ENCODE data around the gene ERC2. TPM values are rescaled to one million over a fixed set of nuclear protein-coding genes. Genes with fewer than 3 reads are reported as not detected.

ERC2 gene
- total RNA-seq, 2 donors from 2014 or later, result 0.21 TPM; not detected in 1

GRCh38 chr3:55959471-55960080, 508.7 kb downstream of the ERC2 start:
- Mint-ChIP-seq H3K4me1 (peaks cover 2% of the 10 kb centered on the region), H3K27ac (no peak overlapping the region), H3K27me3 (no peaks in the 10 kb centered on the region), H3K4me3 (no peak overlapping the region), H3K36me3 (ENCODE audit: low read depth) (no peaks in the 10 kb centered on the region)
- DNase-seq (no peak), ATAC-seq (no peak)
- H3K9me3 ChIP-seq (ENCODE audit: control insufficient read depth, low read length, poor library complexity, severe bottlenecking), result no peaks in the 10 kb centered on the region

DNA sequence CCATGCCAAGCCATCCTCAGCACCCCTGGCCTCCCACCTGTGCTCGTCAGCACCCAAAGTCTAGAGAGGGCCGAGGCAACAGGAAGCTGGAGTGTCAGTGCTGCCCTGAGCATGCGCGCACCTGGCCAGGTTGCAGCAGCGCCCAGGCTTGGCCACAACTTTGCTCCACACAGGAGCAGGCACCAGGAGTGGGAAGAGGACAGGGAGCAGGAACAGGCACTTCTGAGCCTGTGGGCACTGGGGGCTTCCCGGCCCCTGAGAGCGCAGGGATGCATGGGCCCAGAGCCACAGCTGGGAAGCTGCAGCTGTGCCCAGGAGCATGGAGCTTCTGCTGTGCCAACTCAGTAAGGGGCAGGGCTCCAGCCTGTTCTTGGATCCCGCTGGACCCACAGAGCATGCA, 509.7 kb downstream of the ERC2 start:
- H3K36me3 Mint-ChIP-seq (ENCODE audit: low read depth), result no peaks in the 10 kb centered on the region
- ATAC-seq (no peak), DNase-seq (no peak)
- H3K4me1 Mint-ChIP-seq, result peaks cover 2% of the 10 kb centered on the region
- no peak overlapping the region for H3K27ac Mint-ChIP-seq
- no peaks in the 10 kb centered on the region for H3K27me3 Mint-ChIP-seq
- no peak overlapping the region for H3K4me3 Mint-ChIP-seq
- H3K9me3 ChIP-seq (ENCODE audit: control insufficient read depth, low read length, poor library complexity, severe bottlenecking), result no peaks in the 10 kb centered on the region

DNA sequence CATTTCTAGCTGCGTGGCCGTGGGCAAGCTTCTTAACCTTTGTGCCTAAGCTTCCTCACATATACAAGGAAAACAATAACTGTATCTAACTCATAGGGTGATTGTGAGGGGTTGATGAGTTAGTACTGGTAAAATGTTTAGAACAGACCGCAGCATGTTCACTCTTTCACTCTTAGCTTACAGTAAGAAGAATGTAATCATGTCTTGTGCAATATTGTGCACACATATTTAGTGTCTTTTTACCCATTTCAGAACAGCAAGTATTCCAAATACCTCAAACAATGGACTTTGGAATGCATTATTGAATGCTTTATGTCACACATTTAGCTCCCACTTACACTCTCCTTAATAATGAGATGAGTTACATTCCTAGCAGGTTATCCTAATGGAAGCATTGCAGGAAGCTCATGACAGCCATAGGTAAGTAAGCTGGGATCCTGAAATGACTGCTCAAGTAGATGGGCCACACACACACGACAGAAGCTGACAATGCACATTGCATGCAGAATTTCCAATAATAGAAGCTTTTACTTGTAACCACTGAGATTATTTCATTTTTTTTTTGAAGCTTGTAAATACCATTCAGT, 512.3 kb downstream of the ERC2 start:
- no peak overlapping the region for H3K27ac Mint-ChIP-seq
- DNase-seq, result no peak

DNA sequence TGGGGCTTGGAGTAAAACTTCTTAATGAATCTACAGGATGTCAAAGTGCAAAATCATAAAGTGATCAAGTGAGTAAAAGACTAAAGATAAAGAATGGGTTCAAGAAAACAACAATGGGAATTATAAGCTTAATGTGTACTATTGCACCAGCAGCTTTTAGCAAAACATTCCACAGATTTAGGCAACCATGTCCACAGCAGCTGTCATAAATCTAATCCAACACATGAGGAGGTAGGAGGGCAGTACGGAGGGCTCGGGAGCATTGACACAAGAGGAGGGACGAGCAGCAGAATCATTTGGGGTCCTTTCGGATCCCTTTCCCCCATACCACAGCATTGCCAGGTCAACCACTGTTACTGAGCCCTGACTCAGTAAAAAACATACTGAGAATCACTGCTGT, 516.9 kb downstream of the ERC2 start:
- ATAC-seq (no peak), DNase-seq (no peak)
- no peaks in the 10 kb centered on the region for H3K9me3 ChIP-seq (ENCODE audit: control insufficient read depth, low read length, poor library complexity, severe bottlenecking)
- Mint-ChIP-seq H3K27me3 (no peaks in the 10 kb centered on the region), H3K4me3 (no peak overlapping the region), H3K27ac (no peak overlapping the region), H3K36me3 (ENCODE audit: low read depth) (no peaks in the 10 kb centered on the region), H3K4me1 (no peaks in the 10 kb centered on the region)

More for the DNA sequence above, 512.3 kb downstream of the ERC2 start:
- H3K27me3 Mint-ChIP-seq, result no peaks in the 10 kb centered on the region
- no peaks in the 10 kb centered on the region for H3K9me3 ChIP-seq (ENCODE audit: control insufficient read depth, low read length, poor library complexity, severe bottlenecking)
- no peaks in the 10 kb centered on the region for H3K36me3 Mint-ChIP-seq (ENCODE audit: low read depth)
- H3K4me3 Mint-ChIP-seq, result no peak overlapping the region
- H3K4me1 Mint-ChIP-seq, result peaks cover 2% of the 10 kb centered on the region
- no peak for ATAC-seq

- DNase-seq, result no peak
- no peaks in the 10 kb centered on the region for H3K9me3 ChIP-seq (ENCODE audit: control insufficient read depth, low read length, poor library complexity, severe bottlenecking)
- ATAC-seq, result no peak
- H3K4me3 Mint-ChIP-seq, result no peak overlapping the region
- H3K36me3 Mint-ChIP-seq (ENCODE audit: low read depth), result no peaks in the 10 kb centered on the region
- H3K27ac Mint-ChIP-seq, result no peak overlapping the region
- no peaks in the 10 kb centered on the region for H3K27me3 Mint-ChIP-seq
- H3K4me1 Mint-ChIP-seq, result no peaks in the 10 kb centered on the region
Measured at GRCh38 chr3:55947406-55947805, 520.9 kb downstream of the ERC2 start.

GRCh38 chr3:55946574-55947160, 521.6 kb downstream of the ERC2 start:
- H3K27ac Mint-ChIP-seq, result no peak overlapping the region
- H3K9me3 ChIP-seq (ENCODE audit: control insufficient read depth, low read length, poor library complexity, severe bottlenecking), result no peaks in the 10 kb centered on the region
- H3K27me3 Mint-ChIP-seq, result no peaks in the 10 kb centered on the region
- no peaks in the 10 kb centered on the region for H3K4me1 Mint-ChIP-seq
- DNase-seq (no peak), ATAC-seq (no peak)
- no peaks in the 10 kb centered on the region for H3K36me3 Mint-ChIP-seq (ENCODE audit: low read depth)
- no peak overlapping the region for H3K4me3 Mint-ChIP-seq

- no peak overlapping the region for H3K27ac Mint-ChIP-seq
- H3K27me3 Mint-ChIP-seq, result no peaks in the 10 kb centered on the region
- H3K36me3 Mint-ChIP-seq (ENCODE audit: low read depth), result no peaks in the 10 kb centered on the region
- H3K4me1 Mint-ChIP-seq, result no peaks in the 10 kb centered on the region
- no peaks in the 10 kb centered on the region for H3K9me3 ChIP-seq (ENCODE audit: control insufficient read depth, low read length, poor library complexity, severe bottlenecking)
- DNase-seq, result no peak
- no peak for ATAC-seq
- H3K4me3 Mint-ChIP-seq, result no peak overlapping the region
Measured at GRCh38 chr3:55942868-55943267, 525.4 kb downstream of the ERC2 start.

- no peaks in the 10 kb centered on the region for H3K27me3 Mint-ChIP-seq
- H3K9me3 ChIP-seq (ENCODE audit: control insufficient read depth, low read length, poor library complexity, severe bottlenecking), result no peaks in the 10 kb centered on the region
- ATAC-seq (no peak), DNase-seq (no peak)
- no peak overlapping the region for H3K4me3 Mint-ChIP-seq
- H3K36me3 Mint-ChIP-seq (ENCODE audit: low read depth), result no peaks in the 10 kb centered on the region
- no peaks in the 10 kb centered on the region for H3K4me1 Mint-ChIP-seq
- H3K27ac Mint-ChIP-seq, result no peak overlapping the region
Measured at GRCh38 chr3:55939287-55939686, 529.0 kb downstream of the ERC2 start.

- H3K4me1 Mint-ChIP-seq, result no peaks in the 10 kb centered on the region
- H3K27me3 Mint-ChIP-seq, result no peaks in the 10 kb centered on the region
- H3K9me3 ChIP-seq (ENCODE audit: control insufficient read depth, low read length, poor library complexity, severe bottlenecking), result no peaks in the 10 kb centered on the region
- DNase-seq (no peak), ATAC-seq (no peak)
- H3K27ac Mint-ChIP-seq, result no peak overlapping the region
- H3K36me3 Mint-ChIP-seq (ENCODE audit: low read depth), result no peaks in the 10 kb centered on the region
- no peak overlapping the region for H3K4me3 Mint-ChIP-seq
Measured at GRCh38 chr3:55937301-55937700, 531.0 kb downstream of the ERC2 start.

DNA sequence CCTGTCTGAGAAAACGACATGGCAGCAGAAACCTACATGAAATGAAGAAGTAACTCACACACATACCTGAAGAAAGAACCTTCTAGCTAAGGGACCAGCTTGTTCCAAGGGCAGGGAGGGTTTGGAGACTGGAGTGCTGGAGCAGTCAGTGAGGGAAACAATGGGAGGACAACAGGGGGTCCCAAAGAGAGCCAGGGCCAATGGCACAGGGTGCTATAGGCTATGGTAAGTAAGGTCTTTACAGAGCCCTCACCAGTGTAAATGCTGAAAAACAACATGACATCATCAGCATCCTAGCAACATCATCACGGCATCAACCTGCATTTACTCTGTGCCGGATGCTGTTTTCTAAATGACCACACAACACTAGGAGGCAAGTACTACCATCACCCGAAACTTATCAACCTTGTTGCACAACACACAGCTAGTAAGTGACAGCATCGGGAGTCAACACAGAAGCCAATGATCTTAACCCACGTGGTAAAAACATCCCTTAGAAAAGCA, 531.7 kb downstream of the ERC2 start:
- no peak for ATAC-seq
- Mint-ChIP-seq H3K4me3 (no peak overlapping the region), H3K4me1 (no peaks in the 10 kb centered on the region), H3K27me3 (no peaks in the 10 kb centered on the region), H3K36me3 (ENCODE audit: low read depth) (no peaks in the 10 kb centered on the region), H3K27ac (no peak overlapping the region)
- DNase-seq, result no peak
- H3K9me3 ChIP-seq (ENCODE audit: control insufficient read depth, low read length, poor library complexity, severe bottlenecking), result no peaks in the 10 kb centered on the region

DNA sequence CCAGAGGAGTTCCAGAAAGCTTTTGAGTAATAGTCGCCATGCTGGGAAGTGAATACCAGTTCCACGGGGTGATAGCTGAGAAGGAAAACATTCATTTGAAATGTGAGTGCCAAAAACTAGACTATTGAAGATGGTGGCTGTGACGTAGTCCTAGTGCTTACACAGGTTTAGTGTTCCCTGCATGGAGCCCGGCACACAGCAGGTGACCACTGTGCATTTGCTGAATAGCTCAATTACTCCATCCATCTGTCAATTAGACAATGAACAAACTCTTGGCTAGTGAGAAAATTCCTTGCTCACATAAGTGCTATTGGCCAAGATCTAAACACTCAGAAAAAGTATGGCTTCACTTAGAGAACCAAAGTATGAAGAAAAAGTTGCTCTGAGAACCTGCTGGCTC, 533.0 kb downstream of the ERC2 start:
- no peaks in the 10 kb centered on the region for H3K27me3 Mint-ChIP-seq
- no peak for DNase-seq
- no peaks in the 10 kb centered on the region for H3K4me1 Mint-ChIP-seq
- H3K9me3 ChIP-seq (ENCODE audit: control insufficient read depth, low read length, poor library complexity, severe bottlenecking), result no peaks in the 10 kb centered on the region
- H3K36me3 Mint-ChIP-seq (ENCODE audit: low read depth), result no peaks in the 10 kb centered on the region
- H3K4me3 Mint-ChIP-seq, result no peak overlapping the region
- no peak overlapping the region for H3K27ac Mint-ChIP-seq
- no peak for ATAC-seq

DNA sequence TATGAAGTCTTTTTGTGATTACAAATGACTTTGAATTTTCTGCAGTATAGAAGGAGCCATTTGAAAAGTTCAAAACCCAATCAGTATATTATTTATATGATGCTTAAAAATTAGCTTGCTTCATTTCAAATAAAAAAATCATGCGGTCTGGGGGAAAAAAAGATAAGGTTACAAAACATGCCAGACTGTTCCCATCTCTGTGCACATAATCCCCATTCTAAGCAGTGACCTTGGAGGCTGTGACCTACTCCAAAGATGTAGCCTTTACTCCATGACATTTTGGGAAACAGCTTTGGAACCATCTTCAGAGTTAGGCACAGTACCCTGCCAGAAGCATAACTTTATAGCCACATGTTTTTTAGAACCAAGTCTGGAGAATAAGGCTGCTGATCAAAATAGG, 533.5 kb downstream of the ERC2 start:
- no peak overlapping the region for H3K27ac Mint-ChIP-seq
- DNase-seq (no peak), ATAC-seq (no peak)
- H3K4me1 Mint-ChIP-seq, result no peaks in the 10 kb centered on the region
- H3K9me3 ChIP-seq (ENCODE audit: control insufficient read depth, low read length, poor library complexity, severe bottlenecking), result no peaks in the 10 kb centered on the region
- H3K27me3 Mint-ChIP-seq, result no peaks in the 10 kb centered on the region
- no peaks in the 10 kb centered on the region for H3K36me3 Mint-ChIP-seq (ENCODE audit: low read depth)
- no peak overlapping the region for H3K4me3 Mint-ChIP-seq

GRCh38 chr3:55929154-55929869, 539.0 kb downstream of the ERC2 start:
- Mint-ChIP-seq H3K4me3 (no peak overlapping the region), H3K4me1 (no peaks in the 10 kb centered on the region), H3K27me3 (no peaks in the 10 kb centered on the region), H3K27ac (no peak overlapping the region), H3K36me3 (ENCODE audit: low read depth) (no peaks in the 10 kb centered on the region)
- ATAC-seq (no peak), DNase-seq (no peak)
- no peaks in the 10 kb centered on the region for H3K9me3 ChIP-seq (ENCODE audit: control insufficient read depth, low read length, poor library complexity, severe bottlenecking)

Data from T-helper 17 cell (primary cell).